NCI-H446 treated with DMSO at 0.1 percent for 48 hours (cell line): ENCODE data around the gene PHKG2.
"Not testable (repeated sequence)": the region's sequence is repeated elsewhere in the genome, so short reads cannot be mapped to it uniquely, and the experiment has no call there.

Experiments used
- DNase-seq: peaks from one replicate; lab custom pipeline; 2025; lab: John Stamatoyannopoulos, UW

The PHKG2 gene

DNA sequence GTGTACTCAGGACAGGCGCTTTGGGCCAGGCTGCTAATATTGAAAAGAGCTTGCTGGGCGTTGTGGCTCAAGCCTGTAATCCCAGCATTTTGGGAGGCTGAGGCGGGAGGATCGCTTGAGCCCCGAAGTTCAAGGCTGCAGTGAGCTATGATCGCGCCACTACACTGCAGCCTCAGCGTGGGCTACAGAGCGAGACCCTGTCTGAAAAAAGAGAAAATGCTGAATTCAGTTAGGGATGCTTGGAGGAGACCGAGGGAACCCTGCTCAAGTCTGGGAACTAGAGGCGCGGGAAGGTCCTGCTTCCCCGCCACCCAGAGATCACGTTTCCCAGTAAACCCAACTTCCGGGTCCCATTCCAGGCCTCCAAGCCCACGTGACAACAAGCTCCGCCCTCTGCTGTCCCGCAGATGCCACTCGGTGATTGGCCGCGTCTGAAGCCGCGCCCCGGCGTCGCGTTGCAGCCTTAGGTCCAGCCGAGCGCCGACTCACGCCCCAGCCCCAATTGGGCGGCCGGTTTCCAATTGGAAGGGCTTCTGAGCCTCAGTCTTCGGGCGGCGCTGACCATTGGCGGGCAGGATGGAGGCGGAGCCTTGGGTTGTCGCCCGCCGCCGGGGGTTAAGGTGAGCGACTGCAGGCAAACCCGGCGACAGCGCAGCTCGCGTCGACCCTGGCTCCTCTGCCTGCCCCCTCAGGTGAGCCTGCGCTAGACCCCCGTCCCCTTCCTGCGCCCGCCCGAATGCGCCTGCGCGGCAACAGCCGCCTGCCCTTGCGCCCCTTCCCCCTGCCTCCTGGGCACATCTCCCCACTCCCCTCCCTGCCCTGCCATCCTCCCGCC, at the start of gene PHKG2:
Gene PHKG2 (plus strand): TSS at position 627 of the 835 bp plus-strand sequence. CDS start 396 bp downstream, outside the sequence.
- peak; percentile 95 for DNase-seq

DNA sequence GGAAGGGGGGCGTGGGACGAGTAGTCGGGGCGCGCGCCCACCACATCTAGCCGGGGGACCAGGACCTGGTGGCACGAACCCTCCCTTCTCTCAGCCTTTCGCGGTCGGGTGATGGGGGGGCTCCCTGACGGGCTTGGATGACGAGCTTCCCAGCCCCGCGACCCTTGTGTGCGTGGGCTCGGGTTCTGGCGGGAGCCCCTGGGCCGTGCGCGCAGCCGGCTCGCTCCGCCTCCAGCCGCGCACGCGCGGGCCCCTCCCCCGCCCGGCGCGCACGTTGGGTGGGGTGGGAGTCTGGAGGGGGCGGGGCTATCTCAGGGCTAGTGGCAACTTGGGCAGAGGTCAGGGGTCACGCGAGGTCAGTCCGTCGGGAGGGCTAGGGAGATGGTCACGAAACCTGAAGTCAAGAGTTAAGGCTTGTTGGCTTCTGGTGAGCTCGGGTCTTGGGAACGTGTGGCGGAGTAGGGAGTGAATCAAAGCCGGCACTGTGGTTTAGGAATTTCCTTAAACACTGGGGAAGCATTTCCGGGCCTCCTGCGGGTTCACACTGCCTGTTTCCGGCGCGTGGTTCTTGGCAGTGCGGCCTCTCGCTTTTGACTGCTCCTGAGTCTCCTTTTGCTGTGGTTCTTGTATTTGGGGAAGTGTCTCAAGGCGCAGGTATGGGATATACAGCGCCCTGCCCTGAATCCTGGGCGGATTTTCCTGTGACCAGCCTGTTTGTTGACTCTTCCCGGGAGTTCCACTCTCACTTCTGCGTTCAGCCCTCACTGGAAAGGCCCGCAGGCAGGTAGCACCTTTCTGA, 49.2 kb upstream of the PHKG2 start, which contains the start of gene SRCAP:
Gene SRCAP (plus strand): TSS at position 356 of the 799 bp plus-strand sequence. CDS start 1,654 bp downstream, outside the sequence.
- DNase-seq = peak; percentile 39

DNA sequence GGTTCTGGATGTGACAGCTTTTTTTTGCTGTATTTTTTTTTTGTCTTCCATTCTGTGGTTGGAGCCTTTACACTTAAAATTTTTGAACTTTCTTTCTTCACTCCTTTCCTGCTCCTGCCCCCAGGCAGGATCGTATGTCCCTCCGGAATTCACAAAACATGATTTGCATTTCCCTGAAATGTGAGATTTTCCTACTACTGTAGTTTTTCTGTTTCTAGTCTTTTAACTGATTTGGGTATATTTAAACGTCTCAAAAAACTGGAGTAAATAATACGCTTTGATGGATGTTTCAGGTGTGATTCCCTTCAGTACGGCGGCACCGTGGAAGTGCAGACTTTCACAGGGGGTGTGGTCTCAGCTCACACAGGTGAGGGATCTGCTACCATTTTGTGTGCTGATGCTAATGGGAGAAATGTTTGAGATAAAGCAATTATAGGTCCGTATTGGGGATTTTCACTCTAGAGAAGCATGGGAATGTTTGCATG, 48.6 kb upstream of the PHKG2 start:
- DNase-seq = no peak

- DNase-seq = no peak
These were observed 47.7 kb upstream of the PHKG2 start for GRCh38 chr16:30700491-30700890.

- DNase-seq = no peak
These were observed 47.3 kb upstream of the PHKG2 start for GRCh38 chr16:30700971-30701370.

- DNase-seq = not testable (repeated sequence)
These were observed 45.2 kb upstream of the PHKG2 start for GRCh38 chr16:30703071-30703470.

- DNase-seq = no peak
These were observed 44.3 kb upstream of the PHKG2 start for GRCh38 chr16:30703971-30704370.

DNA sequence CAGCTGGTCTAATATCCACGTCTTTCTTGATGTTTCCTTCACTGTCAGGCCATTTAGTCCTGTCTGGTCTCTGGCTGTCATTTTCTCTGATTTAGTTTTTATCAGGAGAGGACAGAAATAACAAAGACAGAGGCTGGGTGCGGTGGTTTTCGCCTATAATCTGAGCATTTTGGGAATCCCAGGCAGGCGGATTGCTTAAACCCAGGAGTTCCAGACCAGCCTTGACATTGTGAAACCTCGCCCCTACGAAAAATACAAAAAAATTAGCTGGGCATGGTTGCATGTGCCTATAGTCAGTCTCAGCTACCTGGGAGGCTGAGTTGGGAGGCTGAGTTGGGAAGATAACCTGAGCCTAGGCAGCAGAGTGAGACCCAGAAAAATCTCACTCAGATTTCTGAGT, 42.2 kb upstream of the PHKG2 start:
- DNase-seq = no peak

DNA sequence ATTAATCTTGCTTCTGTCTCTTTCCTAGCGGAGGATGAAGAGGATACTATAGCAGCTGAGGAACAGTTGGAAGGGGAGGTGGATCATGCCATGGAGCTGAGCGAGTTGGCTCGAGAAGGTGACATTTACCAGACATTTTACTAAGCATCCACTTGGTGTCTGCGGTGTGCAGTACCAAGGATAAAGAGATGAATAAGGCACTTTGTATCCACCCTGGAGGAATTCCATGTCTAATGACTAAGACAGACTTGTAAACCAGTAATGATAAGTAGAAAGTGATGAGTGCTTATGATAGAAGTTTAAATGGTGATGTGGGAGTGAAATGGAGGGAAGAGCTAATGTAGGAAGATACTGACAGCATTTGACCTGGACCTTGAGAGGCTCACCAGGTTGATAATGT, 37.3 kb upstream of the PHKG2 start:
- no peak for DNase-seq

DNA sequence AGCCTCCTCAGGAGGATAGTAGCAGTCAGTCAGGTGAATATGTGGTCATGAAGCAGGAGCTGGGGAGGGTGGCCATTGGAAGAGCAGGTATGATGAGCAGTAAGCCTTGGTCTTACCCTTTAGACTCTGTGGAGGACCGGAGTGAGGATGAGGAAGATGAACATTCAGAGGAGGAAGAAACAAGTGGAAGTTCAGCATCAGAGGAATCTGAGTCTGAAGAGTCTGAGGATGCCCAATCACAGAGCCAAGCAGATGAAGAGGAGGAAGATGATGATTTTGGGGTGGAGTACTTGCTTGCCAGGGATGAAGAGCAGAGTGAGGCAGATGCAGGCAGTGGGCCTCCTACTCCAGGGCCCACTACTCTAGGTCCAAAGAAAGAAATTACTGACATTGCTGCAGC, 36.5 kb upstream of the PHKG2 start:
- DNase-seq = no peak

- DNase-seq = no peak
These were observed 32.3 kb upstream of the PHKG2 start for GRCh38 chr16:30715750-30716445.

GRCh38 chr16:30720086-30720485, 28.1 kb upstream of the PHKG2 start:
- no peak for DNase-seq

- no peak for DNase-seq
These were observed 27.5 kb upstream of the PHKG2 start for GRCh38 chr16:30720694-30721093.

GRCh38 chr16:30721167-30721566, 27.1 kb upstream of the PHKG2 start:
- no peak for DNase-seq

DNA sequence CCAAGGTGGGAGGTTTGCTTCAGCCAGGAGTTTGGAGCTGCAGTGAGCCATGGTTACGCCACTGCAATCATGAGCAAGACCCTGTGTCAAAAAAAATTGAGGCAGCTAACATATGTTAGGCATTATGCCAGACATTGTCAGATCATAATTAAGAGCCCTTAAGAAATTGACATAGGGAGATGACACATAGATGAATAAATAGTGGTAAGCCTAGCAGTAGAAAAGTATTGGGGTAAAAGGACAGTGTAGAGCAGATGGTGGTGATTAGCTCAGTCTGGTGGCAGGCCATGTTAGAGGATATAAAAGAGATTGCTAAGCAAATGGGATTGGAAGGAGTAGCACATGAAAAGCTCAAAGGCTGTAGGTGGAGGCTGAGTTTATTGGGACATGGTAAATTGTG, 26.6 kb upstream of the PHKG2 start:
- DNase-seq = peak; percentile 7

- no peak for DNase-seq
These were observed 25.8 kb upstream of the PHKG2 start for GRCh38 chr16:30722443-30722842.

DNA sequence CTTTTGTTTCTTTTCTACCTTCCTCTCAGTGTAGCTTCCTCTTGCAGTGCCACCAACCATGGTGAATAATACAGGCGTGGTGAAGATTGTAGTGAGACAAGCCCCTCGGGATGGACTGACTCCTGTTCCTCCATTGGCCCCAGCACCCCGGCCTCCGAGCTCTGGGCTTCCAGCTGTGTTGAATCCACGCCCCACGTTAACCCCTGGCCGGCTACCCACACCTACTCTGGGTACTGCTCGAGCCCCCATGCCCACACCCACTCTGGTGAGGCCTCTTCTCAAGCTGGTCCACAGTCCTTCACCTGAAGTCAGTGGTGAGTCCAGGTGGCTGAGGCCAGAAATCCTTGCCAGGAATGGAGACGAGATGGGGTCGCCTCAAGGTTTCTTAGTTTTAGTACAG, 25.3 kb upstream of the PHKG2 start:
- no peak for DNase-seq

GRCh38 chr16:30723725-30724355, 24.4 kb upstream of the PHKG2 start:
- DNase-seq = no peak

GRCh38 chr16:30724641-30725417, 23.4 kb upstream of the PHKG2 start:
- DNase-seq = no peak

DNA sequence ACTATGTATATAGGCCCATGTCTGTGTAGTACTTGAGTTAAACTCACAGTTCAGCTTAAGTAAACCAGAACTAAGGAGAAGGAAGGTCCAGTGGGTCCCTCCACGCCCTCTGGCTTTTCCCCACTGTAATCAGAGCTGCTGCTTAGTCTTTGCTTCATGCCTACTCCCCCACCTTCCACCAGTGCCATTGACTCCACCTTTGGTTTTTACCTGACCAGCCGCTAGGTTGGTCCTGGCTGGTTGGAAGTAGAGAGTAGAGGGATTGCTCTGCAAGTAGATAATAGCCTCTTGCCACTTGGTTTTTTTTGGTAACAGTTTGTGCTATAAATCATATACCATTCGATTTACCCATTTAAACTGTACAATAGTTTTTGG, 22.8 kb upstream of the PHKG2 start:
- no peak for DNase-seq

DNA sequence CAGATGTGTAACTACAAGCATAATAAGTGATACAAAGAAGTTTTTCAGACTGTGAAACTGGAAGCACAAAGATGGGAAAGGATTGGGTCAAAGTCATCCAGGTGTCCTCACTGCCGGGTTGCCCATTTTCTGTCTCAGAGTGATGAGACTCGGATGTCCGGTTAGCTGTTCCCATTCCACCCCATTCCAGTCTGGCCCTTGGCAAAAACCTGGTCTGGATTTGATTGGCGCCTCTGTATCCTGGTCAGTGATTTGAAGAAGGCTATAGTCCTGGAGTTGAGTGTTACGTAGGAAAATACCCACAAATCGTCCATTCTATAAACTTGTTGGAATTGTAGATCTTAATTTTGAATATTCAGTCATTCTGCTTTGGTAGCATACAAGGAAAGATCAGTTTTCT, 19.9 kb upstream of the PHKG2 start:
- DNase-seq = no peak
